Measurements from ENCODE around the gene CHST12. TPM values are rescaled to one million over a fixed set of nuclear protein-coding genes. Genes with fewer than 3 reads are reported as not detected.
"Not testable (repeated sequence)": the region's sequence is repeated elsewhere in the genome, so short reads cannot be mapped to it uniquely, and the experiment has no call there.

CHST12 gene
- total RNA-seq, 1 experiment from 2014 or later, result 9.9 TPM

DNA sequence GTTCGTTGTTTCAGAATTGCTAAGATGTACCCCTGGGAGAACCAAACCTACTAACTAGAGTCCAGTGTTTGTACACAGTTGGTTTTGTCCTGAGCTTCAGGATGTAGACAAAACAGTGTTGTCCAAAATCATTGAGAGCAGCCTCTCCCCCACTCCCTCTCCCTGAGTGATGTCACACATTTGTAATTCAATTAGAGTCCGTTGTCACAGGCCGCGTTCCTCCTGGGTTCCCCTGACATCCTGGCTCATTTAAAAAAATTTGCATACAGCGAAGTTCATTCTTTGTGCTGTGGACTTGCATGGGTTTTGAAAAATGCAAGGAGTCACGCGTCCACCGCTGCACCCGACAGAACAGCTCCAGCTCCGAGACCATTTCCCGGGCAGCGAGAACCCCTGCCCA lies 62.5 kb downstream of the CHST12 start:
- TF ChIP-seq, protein P1, sequence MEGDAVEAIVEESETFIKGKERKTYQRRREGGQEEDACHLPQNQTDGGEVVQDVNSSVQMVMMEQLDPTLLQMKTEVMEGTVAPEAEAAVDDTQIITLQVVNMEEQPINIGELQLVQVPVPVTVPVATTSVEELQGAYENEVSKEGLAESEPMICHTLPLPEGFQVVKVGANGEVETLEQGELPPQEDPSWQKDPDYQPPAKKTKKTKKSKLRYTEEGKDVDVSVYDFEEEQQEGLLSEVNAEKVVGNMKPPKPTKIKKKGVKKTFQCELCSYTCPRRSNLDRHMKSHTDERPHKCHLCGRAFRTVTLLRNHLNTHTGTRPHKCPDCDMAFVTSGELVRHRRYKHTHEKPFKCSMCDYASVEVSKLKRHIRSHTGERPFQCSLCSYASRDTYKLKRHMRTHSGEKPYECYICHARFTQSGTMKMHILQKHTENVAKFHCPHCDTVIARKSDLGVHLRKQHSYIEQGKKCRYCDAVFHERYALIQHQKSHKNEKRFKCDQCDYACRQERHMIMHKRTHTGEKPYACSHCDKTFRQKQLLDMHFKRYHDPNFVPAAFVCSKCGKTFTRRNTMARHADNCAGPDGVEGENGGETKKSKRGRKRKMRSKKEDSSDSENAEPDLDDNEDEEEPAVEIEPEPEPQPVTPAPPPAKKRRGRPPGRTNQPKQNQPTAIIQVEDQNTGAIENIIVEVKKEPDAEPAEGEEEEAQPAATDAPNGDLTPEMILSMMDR (IDR thresholded peaks at IDR 0.05; ENCODE audit: unreplicated experiment), result no peak
- DNase-seq (ENCODE audit: unreplicated experiment), result no peak
- Mint-ChIP-seq H3K9me3 (ENCODE audit: unreplicated experiment) (no peaks in the 10 kb centered on the region), H3K27me3 (ENCODE audit: insufficient read depth, unreplicated experiment) (no peaks in the 10 kb centered on the region), H3K27ac (ENCODE audit: low read depth, unreplicated experiment) (no peak overlapping the region), H3K36me3 (ENCODE audit: insufficient read depth, unreplicated experiment) (peaks cover 6% of the 10 kb centered on the region), H3K4me1 (ENCODE audit: insufficient read depth, unreplicated experiment) (peaks cover 18% of the 10 kb centered on the region), H3K4me3 (ENCODE audit: unreplicated experiment) (no peak overlapping the region)
- intact Hi-C loops (cut with micrococcal nuclease), result no loop called here
- POLR2A ChIA-PET, result no interaction called here
- BruUV-seq (replicated peaks), result no TSS peak
- CTCF ChIA-PET, result interaction anchor here (1.0 kb wide), 1 partner anchor 12 kb away, joined by 4 read pairs; no protein-coding TSS in a partner anchor

DNA sequence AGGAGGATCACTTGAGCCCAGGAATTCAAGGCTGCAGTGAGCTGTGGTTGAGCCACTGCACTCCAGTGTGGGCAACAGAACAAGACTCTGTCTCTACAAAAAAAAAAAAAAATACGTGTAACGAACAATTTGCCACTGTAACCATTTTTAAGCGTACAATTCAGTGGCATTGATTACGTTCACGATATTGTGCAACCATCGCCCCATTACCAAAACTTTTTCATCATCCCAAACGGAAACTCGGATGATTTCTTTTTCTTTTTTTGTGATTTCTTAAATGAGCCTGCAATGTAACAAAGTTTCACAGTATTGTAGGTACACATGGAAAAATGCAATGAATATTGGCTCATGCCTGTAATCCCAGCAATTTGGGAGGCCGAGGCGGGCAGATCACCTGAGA lies 63.3 kb downstream of the CHST12 start:
- no peak overlapping the region for H3K4me3 Mint-ChIP-seq (ENCODE audit: unreplicated experiment)
- POLR2A ChIA-PET, result no interaction called here
- DNase-seq (ENCODE audit: unreplicated experiment), result no peak
- BruUV-seq (replicated peaks), result no TSS peak
- TF ChIP-seq, protein P1 (IDR thresholded peaks at IDR 0.05; ENCODE audit: unreplicated experiment), result no peak
- CTCF ChIA-PET, result interaction anchor here (0.6 to 6.3 kb wide), 3 partner anchors 15 to 97 kb away, joined by 3 to 61 read pairs (median 5); no protein-coding TSS in a partner anchor
- H3K36me3 Mint-ChIP-seq (ENCODE audit: insufficient read depth, unreplicated experiment), result peaks cover 6% of the 10 kb centered on the region
- intact Hi-C loops (cut with micrococcal nuclease), result no loop called here
- no peaks in the 10 kb centered on the region for H3K9me3 Mint-ChIP-seq (ENCODE audit: unreplicated experiment)
- H3K27me3 Mint-ChIP-seq (ENCODE audit: insufficient read depth, unreplicated experiment), result no peaks in the 10 kb centered on the region
- no peak overlapping the region for H3K27ac Mint-ChIP-seq (ENCODE audit: low read depth, unreplicated experiment)
- H3K4me1 Mint-ChIP-seq (ENCODE audit: insufficient read depth, unreplicated experiment), result peaks cover 24% of the 10 kb centered on the region

DNA sequence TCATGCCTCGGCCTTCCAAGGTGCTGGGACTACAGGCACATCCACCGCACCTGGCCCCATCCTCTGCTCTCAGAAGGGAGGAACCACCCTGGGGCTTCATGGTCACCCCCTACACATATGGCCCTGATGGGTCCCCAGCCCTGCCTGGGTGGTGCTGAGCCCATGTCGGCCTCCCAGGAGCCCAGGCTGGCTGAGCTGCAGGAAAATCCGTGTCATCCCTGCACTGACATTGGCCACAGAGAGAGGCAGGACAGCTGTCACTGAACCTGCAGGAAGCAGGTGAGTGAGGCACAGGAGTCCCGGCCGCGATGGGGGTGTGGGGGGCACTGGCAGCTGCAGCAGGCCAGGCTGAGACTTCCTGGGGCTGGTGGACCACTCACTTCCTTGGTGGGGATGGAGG lies 64.8 kb downstream of the CHST12 start:
- H3K36me3 Mint-ChIP-seq (ENCODE audit: insufficient read depth, unreplicated experiment), result peaks cover 6% of the 10 kb centered on the region
- no peaks in the 10 kb centered on the region for H3K27me3 Mint-ChIP-seq (ENCODE audit: insufficient read depth, unreplicated experiment)
- intact Hi-C loops (cut with micrococcal nuclease), result no loop called here
- H3K4me3 Mint-ChIP-seq (ENCODE audit: unreplicated experiment), result no peak overlapping the region
- CTCF ChIA-PET, result interaction anchor here (0.6 to 6.3 kb wide), 17 partner anchors 8 to 707 kb away, joined by 3 to 61 read pairs (median 5); no protein-coding TSS in a partner anchor
- H3K9me3 Mint-ChIP-seq (ENCODE audit: unreplicated experiment), result no peaks in the 10 kb centered on the region
- no peak overlapping the region for H3K27ac Mint-ChIP-seq (ENCODE audit: low read depth, unreplicated experiment)
- BruUV-seq (replicated peaks), result no TSS peak
- POLR2A ChIA-PET, result interaction anchor here (0.9 to 1.0 kb wide), 2 partner anchors 91 to 913 kb away, joined by 3 read pairs; no protein-coding TSS in a partner anchor
- TF ChIP-seq, protein P1 (IDR thresholded peaks at IDR 0.05; ENCODE audit: unreplicated experiment), result no peak
- peaks cover 24% of the 10 kb centered on the region for H3K4me1 Mint-ChIP-seq (ENCODE audit: insufficient read depth, unreplicated experiment)
- DNase-seq (ENCODE audit: unreplicated experiment), result no peak

GRCh38 chr7:2469460-2470203 lies 66.2 kb downstream of the CHST12 start:
- POLR2A ChIA-PET, result interaction anchor here (0.9 to 1.6 kb wide), 4 partner anchors 15 to 914 kb away, joined by 3 read pairs; no protein-coding TSS in a partner anchor
- not testable (repeated sequence) for H3K27ac Mint-ChIP-seq (ENCODE audit: low read depth, unreplicated experiment)

More at GRCh38 chr7:2469460-2470203, 66.2 kb downstream of the CHST12 start:
- H3K36me3 Mint-ChIP-seq (ENCODE audit: insufficient read depth, unreplicated experiment); DNase-seq (ENCODE audit: unreplicated experiment); BruUV-seq (replicated peaks); H3K27me3 Mint-ChIP-seq (ENCODE audit: insufficient read depth, unreplicated experiment); H3K9me3 Mint-ChIP-seq (ENCODE audit: unreplicated experiment); H3K4me3 Mint-ChIP-seq (ENCODE audit: unreplicated experiment): not testable (repeated sequence)
- CTCF ChIA-PET, result interaction anchor here (0.6 to 6.3 kb wide), 23 partner anchors 8 to 244 kb away, joined by 3 to 61 read pairs (median 4); partner anchors contain the start of gene IQCE
- H3K4me1 Mint-ChIP-seq (ENCODE audit: insufficient read depth, unreplicated experiment), result peaks cover 24% of the 10 kb centered on the region
- intact Hi-C loops (cut with micrococcal nuclease), result loop anchor here (1.0 kb wide), 1 partner anchor 18 kb away; no protein-coding TSS in a partner anchor

All from MCF 10A (cell line).